K562 (cell line): ENCODE measurements around the gene SENP7. TPM values are rescaled to one million over a fixed set of nuclear protein-coding genes. Genes with fewer than 3 reads are reported as not detected.

Experiments
- ATAC-seq: fragments of 200-7000 bp; cut with Tn5 transposase; 3 replicates; pipeline ENCODE4 v1.9.1; 2020; ENCODE audit warnings: moderate library complexity
- BruUV-seq: library from RNA; stranded (reverse); fragments of 400-500 nt; replicated peaks from 2 replicates; lab custom pipeline; 2021; lab: Mats Ljungman, UMichigan
- CTCF ChIA-PET: fragments of 300-600 bp; formaldehyde crosslinking; extraction: SDS; loops from one replicate; lab custom pipeline; 2021; ENCODE audit warnings: low intra/inter-chr PET ratio; lab: Yijun Ruan, JAX
- POLR2A ChIA-PET: fragments of 300-600, 350-650 bp; sonication (Branson Sonifier 250); formaldehyde crosslinking; extraction: SDS; loops from one replicate; lab custom pipeline; 2021; ENCODE audit warnings: antibody characterized with exemption, inconsistent platforms; lab: Yijun Ruan, JAX
- DNase-seq, 4 experiments: peaks; one replicate each; pipeline versions ENCODE4 v3.0.0 to v3.0.0-alpha.2; 2011 to 2018; ENCODE audit warnings: low spot score in 3 of 4, mixed read lengths in 3 of 4; ENCODE audit errors: extremely low read depth in 1 of 4
- FAIRE-seq: peaks from 2 replicates; lab custom pipeline; 2011; peaks lifted over from hg19 to GRCh38; lab: Jason Lieb, UNC
- H2AFZ ChIP-seq: 2 replicates; pipeline ENCODE4 v1.6.0; 2011; ENCODE audit warnings: low read depth, low read length, control low read depth, inconsistent platforms
- H3K27ac ChIP-seq: fragments of 200-600 bp; 3 replicates; pipeline ENCODE4 v1.8.0; 2011; ENCODE audit warnings: low read depth, mild to moderate bottlenecking, control low read depth, inconsistent platforms, low read length, moderate library complexity, mixed read lengths; ENCODE audit errors: extremely low read depth
- H3K27me3 ChIP-seq, 2 experiments: fragments of 300-600 bp in 1 of 2; 2 replicates in 1 of 2; 3 replicates in 1 of 2; pipeline versions ENCODE4 v1.6.0 to v1.8.0; 2011; ENCODE audit warnings: inconsistent platforms in 2 of 2, low read length in 2 of 2, mild to moderate bottlenecking in 1 of 2, mixed read lengths in 1 of 2, moderate library complexity in 1 of 2; ENCODE audit not compliant: control insufficient read depth in 2 of 2, insufficient read depth in 2 of 2
- H3K36me3 ChIP-seq: fragments of 300-600 bp; 3 replicates; pipeline ENCODE4 v1.8.0; 2011; ENCODE audit warnings: mild to moderate bottlenecking, low read length, inconsistent platforms; ENCODE audit not compliant: control insufficient read depth, insufficient read depth
- H3K4me1 ChIP-seq, 2 experiments: fragments of 200-600 bp in 1 of 2; replicated peaks in 1 of 2; 2 replicates in 1 of 2; 3 replicates in 1 of 2; pipeline versions ENCODE4 v1.5.1 to v1.8.0; 2011; ENCODE audit warnings: inconsistent platforms in 2 of 2, low read length in 2 of 2, mild to moderate bottlenecking in 1 of 2, mixed read lengths in 1 of 2, moderate library complexity in 1 of 2; ENCODE audit not compliant: control insufficient read depth in 2 of 2, insufficient read depth in 2 of 2
- H3K4me2 ChIP-seq: 2 replicates; pipeline ENCODE4 v1.6.1; 2011; ENCODE audit warnings: low read length, control low read depth, inconsistent platforms, mixed read lengths; ENCODE audit not compliant: insufficient read depth
- H3K4me3 ChIP-seq: fragments of 200-600 bp; sonication (generic), shearing (Covaris generic); 2 replicates; pipeline ENCODE4 v1.5.1; 2016; ENCODE audit warnings: control low read depth, inconsistent platforms
- H3K79me2 ChIP-seq: fragments of 200-600 bp; 3 replicates; pipeline ENCODE4 v1.8.0; 2011; ENCODE audit warnings: low read length, inconsistent platforms; ENCODE audit not compliant: control insufficient read depth, insufficient read depth
- H3K9ac ChIP-seq, 2 experiments: 2 replicates each; pipeline versions ENCODE4 v1.6.0 to v1.6.1; 2011; ENCODE audit warnings: low read depth in 2 of 2, low read length in 2 of 2, control low read depth in 1 of 2, inconsistent platforms in 1 of 2, mild to moderate bottlenecking in 1 of 2, mixed read lengths in 1 of 2; ENCODE audit not compliant: insufficient read depth in 1 of 2
- H3K9me1 ChIP-seq: one replicate; pipeline ENCODE4 v1.6.0; 2011; ENCODE audit warnings: inconsistent platforms, mild to moderate bottlenecking, low read length, moderate library complexity; ENCODE audit not compliant: control insufficient read depth, insufficient read depth
- H3K9me3 ChIP-seq: replicated peaks from 2 replicates; pipeline ENCODE4 v1.5.1; 2011; ENCODE audit warnings: low read depth, low read length, inconsistent platforms; ENCODE audit not compliant: control insufficient read depth, insufficient read depth
- H4K20me1 ChIP-seq: replicated peaks from 2 replicates; pipeline ENCODE4 v1.6.1; 2011; ENCODE audit warnings: low read length, inconsistent platforms, mixed read lengths; ENCODE audit not compliant: control insufficient read depth, insufficient read depth
- BRD4 ChIP-seq: fragments of 200-600 bp; sonication (generic); IDR thresholded peaks from 2 replicates; pipeline ENCODE4 v1.6.1; 2017; ENCODE audit warnings: inconsistent platforms
- CBFA2T3 ChIP-seq: fragments of 450-650 bp; IDR thresholded peaks from 2 replicates; pipeline ENCODE4 v1.6.1; 2017
- HBP1 ChIP-seq: fragments of 450-650 bp; formaldehyde crosslinking; IDR thresholded peaks from 2 replicates; pipeline ENCODE4 v1.4.0; 2022; ENCODE audit warnings: missing genetic modification characterization
- NONO ChIP-seq, 2 experiments: fragments of 200-400 bp in 1 of 2; fragments of 450-650 bp in 1 of 2; formaldehyde crosslinking in 1 of 2; IDR thresholded peaks; 2 replicates each; pipeline ENCODE4 v1.6.1; 2017; ENCODE audit warnings: low read depth in 2 of 2, mild to moderate bottlenecking in 2 of 2, moderate library complexity in 2 of 2, low read length in 1 of 2
- RBM22 ChIP-seq: fragments of 200-400 bp; formaldehyde crosslinking; IDR thresholded peaks from 2 replicates; pipeline ENCODE4 v1.6.1; 2018; ENCODE audit warnings: low read length, low read depth; ENCODE audit not compliant: poor library complexity, severe bottlenecking
- ZBTB33 ChIP-seq: sonication (generic); formaldehyde crosslinking; IDR thresholded peaks from 2 replicates; pipeline ENCODE4 v1.8.1; 2023; ENCODE audit warnings: mild to moderate bottlenecking, missing genetic modification reagents
- WGBS: fragments of 100-300 bp; shearing (Covaris generic); methylation state at CpG from one replicate; pipeline ENCODE4 v1.1.6; 2016; ENCODE audit warnings: low coverage, mixed read lengths; ENCODE audit not compliant: insufficient coverage; ENCODE audit errors: missing lambda C conversion rate; 5-methylcytosine and 5-hydroxymethylcytosine counted together
- in situ Hi-C: fragments of 300-500 bp; cut with MboI; formaldehyde crosslinking; loops from 4 replicates; pipeline ENCODE4 v1.15.0; 2018; ENCODE audit warnings: inconsistent platforms, mixed read lengths
- intact Hi-C: fragments of 100-400 bp; cut with micrococcal nuclease; formaldehyde crosslinking; loops from 2 replicates; pipeline ENCODE4 v1.14.2; 2022
- polyA plus RNA-seq, 8 experiments: library from polyadenylated mRNA; depleted of rRNA in 4 of 8; stranded (reverse) in 5 of 8; unstranded in 3 of 8; fragments of >200 nt; fragmentation: Nextera tagmentation in 2 of 8; fragmentation: Illumina TruSeq in 1 of 8; extraction: Ambion mirVana in 2 of 8; extraction: Trizol in 1 of 8; gene quantifications; 2 replicates each; pipeline versions ENCODE4 v1.2.1 to v1.2.3, GENCODE V29; 2011 to 2014; ENCODE audit warnings: inconsistent platforms in 1 of 8, missing spikeins in 1 of 8
- total RNA-seq, 7 experiments: library from RNA; depleted of rRNA in 6 of 7; stranded (reverse); fragments of >200 nt in 6 of 7; fragmentation: Illumina TruSeq in 2 of 7; extraction: Trizol in 2 of 7; gene quantifications; 2 replicates each; pipeline versions ENCODE4 v1.2.1 to v1.2.3, GENCODE V29; 2011 to 2021; ENCODE audit warnings: low replicate concordance in 1 of 7
- TF ChIP-seq, protein P1 (sequence below), 2 experiments: fragments of 450-650 bp in 1 of 2; sonication (generic) in 1 of 2; formaldehyde crosslinking; conservative IDR thresholded peaks; 2 replicates each; pipeline versions ENCODE4 v1.4.0 to v1.8.1; 2020 to 2022; ENCODE audit warnings: mild to moderate bottlenecking in 1 of 2, missing genetic modification reagents in 1 of 2

The SENP7 gene
- total and polyA plus RNA-seq, 9 of the 15 experiments (the other 6 are each of a cell fraction or from before 2014, with no cell fraction given) = 4.1 to 21.9 (median 10.7) TPM

- H4K20me1 ChIP-seq = no peaks in the 10 kb centered on the region
- POLR2A ChIA-PET = no interaction called here
- H3K9me3 ChIP-seq = no peaks in the 10 kb centered on the region
- ATAC-seq (peak; percentile 61), FAIRE-seq (no peak), DNase-seq (peak in 1 of 4 experiments; percentile 15)
- H3K9me1 ChIP-seq = no peaks in the 10 kb centered on the region
- no peak overlapping the region for H3K27ac ChIP-seq
- TF ChIP-seq, protein P1, sequence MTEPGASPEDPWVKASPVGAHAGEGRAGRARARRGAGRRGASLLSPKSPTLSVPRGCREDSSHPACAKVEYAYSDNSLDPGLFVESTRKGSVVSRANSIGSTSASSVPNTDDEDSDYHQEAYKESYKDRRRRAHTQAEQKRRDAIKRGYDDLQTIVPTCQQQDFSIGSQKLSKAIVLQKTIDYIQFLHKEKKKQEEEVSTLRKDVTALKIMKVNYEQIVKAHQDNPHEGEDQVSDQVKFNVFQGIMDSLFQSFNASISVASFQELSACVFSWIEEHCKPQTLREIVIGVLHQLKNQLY (CRISPR knock-in tag; conservative IDR thresholded peaks at IDR 0.05) = no peak
- TF ChIP-seq HBP1 = no peak
- no peak for TF ChIP-seq NONO (IDR thresholded peaks at IDR 0.05; ENCODE audit: low read depth in 2 of 2, low read length in 1 of 2)
- TF ChIP-seq ZBTB33 = no peak
- TF ChIP-seq RBM22 = peak; percentile 63
- TF ChIP-seq BRD4 = no peak
- TF ChIP-seq CBFA2T3 = 0 out of 2 replicates have a peak, but pooled peaks have one; percentile 4
- WGBS = 59% methylated on average over 5 of the region's 5 CpGs
- no peak overlapping the region for H3K4me2 ChIP-seq
- BruUV-seq = no TSS peak
- H3K79me2 ChIP-seq = peaks cover 13% of the 10 kb centered on the region; the same call in 2 of the 3 replicates
- H3K4me1 ChIP-seq = peaks cover 0 to 7% of the 10 kb centered on the region in 2 experiments; a peak in 2 of 5 replicates
- CTCF ChIA-PET = no interaction called here
- in situ Hi-C loops (no loop called here), intact Hi-C loops (loop anchor here (5.0 to 10.0 kb wide), 2 partner anchors 182 to 311 kb away; partner anchors contain the start of gene TRMT10C)
- no peak overlapping the region for H3K4me3 ChIP-seq
- no peaks in the 10 kb centered on the region for H3K27me3 ChIP-seq
- H2AFZ ChIP-seq = no peak overlapping the region
- no peak overlapping the region for H3K9ac ChIP-seq
- peaks cover 3% of the 10 kb centered on the region; the same call in 1 of the 3 replicates for H3K36me3 ChIP-seq
Observed at GRCh38 chr3:101383156-101383575, 129.8 kb downstream of the SENP7 start.
